HEK293 (cell line): ENCODE results near the gene MUC5B.
A peak's percentile ranks its signal among the peaks of the same experiment; 100 is the strongest.

Experiments
- CTCF ChIA-PET: fragments of 350-600 bp; formaldehyde crosslinking; extraction: SDS; loops from one replicate; lab custom pipeline; 2021; ENCODE audit warnings: antibody characterized with exemption; lab: Yijun Ruan, JAX
- POLR2A ChIA-PET: fragments of 300-600 bp; formaldehyde crosslinking; extraction: SDS; loops from one replicate; lab custom pipeline; 2020; ENCODE audit warnings: antibody characterized with exemption, inconsistent platforms; lab: Yijun Ruan, JAX
- H3K27ac ChIP-seq: fragments of 200-500 bp; sonication (Bioruptor generic); 2 replicates; pipeline ENCODE4 v1.5.1; 2014; ENCODE audit warnings: low read depth, low read length, control low read depth, inconsistent platforms; ENCODE audit errors: extremely low read depth
- H3K36me3 ChIP-seq, 2 experiments: fragments of 200-500 bp in 1 of 2; sonication (Bioruptor generic) in 1 of 2; 1 replicate in 1 of 2; 2 replicates in 1 of 2; pipeline ENCODE4 v1.5.1; 2014 to 2017; ENCODE audit warnings: inconsistent platforms in 2 of 2, low read length in 2 of 2; ENCODE audit not compliant: control insufficient read depth in 2 of 2, insufficient read depth in 1 of 2
- H3K4me1 ChIP-seq: fragments of 200-500 bp; sonication (Bioruptor generic); 2 replicates; pipeline ENCODE4 v1.5.1; 2014; ENCODE audit warnings: mild to moderate bottlenecking, low read length, inconsistent platforms; ENCODE audit not compliant: control insufficient read depth, insufficient read depth
- H3K4me3 ChIP-seq: 2 replicates; pipeline ENCODE4 v1.5.1; 2011; ENCODE audit warnings: low read depth, mild to moderate bottlenecking, control low read depth, low read length, moderate library complexity
- H3K9me3 ChIP-seq: fragments of 200-500 bp; sonication (Bioruptor generic); 2 replicates; pipeline ENCODE4 v1.5.1; 2014; ENCODE audit warnings: low read depth, low read length, inconsistent platforms; ENCODE audit not compliant: control insufficient read depth, insufficient read depth
- EGR2 ChIP-seq: fragments of 450-650 bp; formaldehyde crosslinking; IDR thresholded peaks from 2 replicates; pipeline ENCODE4 v1.5.1; 2016; ENCODE audit warnings: low read depth, missing biosample characterization, missing genetic modification characterization
- GLIS2 ChIP-seq: fragments of 450-650 bp; formaldehyde crosslinking; IDR thresholded peaks from 2 replicates; pipeline ENCODE4 v1.5.1; 2016; ENCODE audit warnings: missing biosample characterization, missing genetic modification characterization
- KLF8 ChIP-seq: fragments of 450-650 bp; formaldehyde crosslinking; IDR thresholded peaks from 2 replicates; pipeline ENCODE4 v1.5.1; 2016; ENCODE audit warnings: missing biosample characterization, missing genetic modification characterization
- KLF9 ChIP-seq: fragments of 450-650 bp; formaldehyde crosslinking; IDR thresholded peaks from 2 replicates; pipeline ENCODE4 v1.5.1; 2016; ENCODE audit warnings: missing biosample characterization, missing genetic modification characterization, low read depth
- SETDB1 ChIP-seq: IDR thresholded peaks from one replicate; pipeline ENCODE4 v1.6.1; 2017; ENCODE audit warnings: mild to moderate bottlenecking, low read length, moderate library complexity, mixed read lengths; ENCODE audit not compliant: insufficient read length
- ZFHX2 ChIP-seq: fragments of 450-650 bp; formaldehyde crosslinking; conservative IDR thresholded peaks from 2 replicates; pipeline ENCODE4 v1.5.1; 2016; ENCODE audit warnings: missing biosample characterization, missing genetic modification characterization
- ZNF148 ChIP-seq: fragments of 450-650 bp; formaldehyde crosslinking; IDR thresholded peaks from 2 replicates; pipeline ENCODE4 v1.5.0; 2017; ENCODE audit warnings: missing biosample characterization, missing genetic modification characterization, borderline replicate concordance
- ZNF202 ChIP-seq: fragments of 450-650 bp; formaldehyde crosslinking; IDR thresholded peaks from 2 replicates; pipeline ENCODE4 v1.5.1; 2016; ENCODE audit warnings: missing biosample characterization, missing genetic modification characterization, borderline replicate concordance
- ZNF366 ChIP-seq: fragments of 450-650 bp; formaldehyde crosslinking; conservative IDR thresholded peaks from 2 replicates; pipeline ENCODE4 v1.5.1; 2016; ENCODE audit warnings: missing biosample characterization, missing genetic modification characterization
- ZNF664 ChIP-seq: fragments of 450-650 bp; formaldehyde crosslinking; IDR thresholded peaks from 2 replicates; pipeline ENCODE4 v1.5.1; 2016; ENCODE audit warnings: missing biosample characterization, missing genetic modification characterization
- ZNF792 ChIP-seq: fragments of 450-650 bp; formaldehyde crosslinking; IDR thresholded peaks from 2 replicates; pipeline ENCODE4 v1.5.1; 2016; ENCODE audit warnings: missing biosample characterization, missing genetic modification characterization
- ZSCAN23 ChIP-seq: fragments of 450-650 bp; formaldehyde crosslinking; IDR thresholded peaks from 2 replicates; pipeline ENCODE4 v1.5.1; 2016; ENCODE audit warnings: missing biosample characterization, missing genetic modification characterization
- ZSCAN4 ChIP-seq: fragments of 450-650 bp; formaldehyde crosslinking; IDR thresholded peaks from 2 replicates; pipeline ENCODE4 v1.5.1; 2017; ENCODE audit warnings: missing biosample characterization, missing genetic modification characterization
- TF ChIP-seq, protein P1 (sequence below): fragments of 450-650 bp; formaldehyde crosslinking; IDR thresholded peaks from 2 replicates; pipeline ENCODE4 v1.5.1; 2016; ENCODE audit warnings: missing biosample characterization, missing genetic modification characterization
- TF ChIP-seq, protein P2 (sequence below): fragments of 450-650 bp; formaldehyde crosslinking; IDR thresholded peaks from 2 replicates; pipeline ENCODE4 v1.5.1; 2016; ENCODE audit warnings: missing biosample characterization, missing genetic modification characterization, low read depth
- TF ChIP-seq, protein P3 (sequence below): fragments of 450-650 bp; formaldehyde crosslinking; IDR thresholded peaks from 2 replicates; pipeline ENCODE4 v1.5.1; 2016; ENCODE audit warnings: missing biosample characterization, missing genetic modification characterization, borderline replicate concordance

Gene MUC5B

GRCh38 chr11:1175461-1176223, 47.2 kb upstream of the MUC5B start:
- ChIA-PET POLR2A (no interaction called here), CTCF (no interaction called here)
- Histone ChIP-seq H3K27ac (no peak overlapping the region), H3K36me3 (no peaks in the 10 kb centered on the region), H3K4me1 (no peaks in the 10 kb centered on the region), H3K4me3 (no peak overlapping the region)
- peak; percentile 81 for TF ChIP-seq ZSCAN4 (tag by site-specific recombination)
- TF ChIP-seq ZNF792, result no peak
- TF ChIP-seq, protein P1, sequence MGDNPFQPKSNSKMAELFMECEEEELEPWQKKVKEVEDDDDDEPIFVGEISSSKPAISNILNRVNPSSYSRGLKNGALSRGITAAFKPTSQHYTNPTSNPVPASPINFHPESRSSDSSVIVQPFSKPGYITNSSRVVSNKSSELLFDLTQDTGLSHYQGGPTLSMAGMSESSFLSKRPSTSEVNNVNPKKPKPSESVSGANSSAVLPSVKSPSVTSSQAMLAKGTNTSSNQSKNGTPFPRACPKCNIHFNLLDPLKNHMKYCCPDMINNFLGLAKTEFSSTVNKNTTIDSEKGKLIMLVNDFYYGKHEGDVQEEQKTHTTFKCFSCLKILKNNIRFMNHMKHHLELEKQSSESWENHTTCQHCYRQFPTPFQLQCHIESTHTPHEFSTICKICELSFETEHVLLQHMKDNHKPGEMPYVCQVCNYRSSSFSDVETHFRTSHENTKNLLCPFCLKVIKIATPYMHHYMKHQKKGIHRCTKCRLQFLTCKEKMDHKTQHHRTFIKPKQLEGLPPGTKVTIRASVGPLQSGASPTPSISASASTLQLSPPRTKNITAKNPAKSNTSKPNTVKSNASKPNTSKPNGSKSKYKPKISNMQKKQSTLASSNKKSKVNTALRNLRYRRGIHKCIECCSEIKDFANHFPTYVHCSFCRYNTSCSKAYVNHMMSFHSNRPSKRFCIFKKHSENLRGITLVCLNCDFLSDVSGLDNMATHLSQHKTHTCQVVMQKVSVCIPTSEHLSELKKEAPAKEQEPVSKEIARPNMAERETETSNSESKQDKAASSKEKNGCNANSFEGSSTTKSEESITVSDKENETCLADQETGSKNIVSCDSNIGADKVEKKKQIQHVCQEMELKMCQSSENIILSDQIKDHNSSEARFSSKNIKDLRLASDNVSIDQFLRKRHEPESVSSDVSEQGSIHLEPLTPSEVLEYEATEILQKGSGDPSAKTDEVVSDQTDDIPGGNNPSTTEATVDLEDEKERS (tag by site-specific recombination), result no peak
- no peak for TF ChIP-seq ZNF366
- no peak for TF ChIP-seq ZSCAN23 (tag by site-specific recombination)
- TF ChIP-seq ZFHX2 (tag by site-specific recombination), result peak; percentile 97
- no peak for TF ChIP-seq SETDB1
- peak; percentile 91 for TF ChIP-seq EGR2 (tag by site-specific recombination)
- TF ChIP-seq KLF8 (tag by site-specific recombination), result peak; percentile 53
- peak; percentile 94 for TF ChIP-seq KLF9 (tag by site-specific recombination)
- TF ChIP-seq, all 188 proteins: peak for 5
- H3K9me3 ChIP-seq, result no peaks in the 10 kb centered on the region

GRCh38 chr11:1176224-1177019, 46.4 kb upstream of the MUC5B start:
- no peak overlapping the region for H3K27ac ChIP-seq
- no peaks in the 10 kb centered on the region for H3K36me3 ChIP-seq
- TF ChIP-seq ZNF148 (tag by site-specific recombination), result no peak
- no peak for TF ChIP-seq ZNF202 (tag by site-specific recombination)
- TF ChIP-seq, protein P2, sequence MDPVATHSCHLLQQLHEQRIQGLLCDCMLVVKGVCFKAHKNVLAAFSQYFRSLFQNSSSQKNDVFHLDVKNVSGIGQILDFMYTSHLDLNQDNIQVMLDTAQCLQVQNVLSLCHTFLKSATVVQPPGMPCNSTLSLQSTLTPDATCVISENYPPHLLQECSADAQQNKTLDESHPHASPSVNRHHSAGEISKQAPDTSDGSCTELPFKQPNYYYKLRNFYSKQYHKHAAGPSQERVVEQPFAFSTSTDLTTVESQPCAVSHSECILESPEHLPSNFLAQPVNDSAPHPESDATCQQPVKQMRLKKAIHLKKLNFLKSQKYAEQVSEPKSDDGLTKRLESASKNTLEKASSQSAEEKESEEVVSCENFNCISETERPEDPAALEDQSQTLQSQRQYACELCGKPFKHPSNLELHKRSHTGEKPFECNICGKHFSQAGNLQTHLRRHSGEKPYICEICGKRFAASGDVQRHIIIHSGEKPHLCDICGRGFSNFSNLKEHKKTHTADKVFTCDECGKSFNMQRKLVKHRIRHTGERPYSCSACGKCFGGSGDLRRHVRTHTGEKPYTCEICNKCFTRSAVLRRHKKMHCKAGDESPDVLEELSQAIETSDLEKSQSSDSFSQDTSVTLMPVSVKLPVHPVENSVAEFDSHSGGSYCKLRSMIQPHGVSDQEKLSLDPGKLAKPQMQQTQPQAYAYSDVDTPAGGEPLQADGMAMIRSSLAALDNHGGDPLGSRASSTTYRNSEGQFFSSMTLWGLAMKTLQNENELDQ (tag by site-specific recombination), result no peak
- TF ChIP-seq, protein P3, sequence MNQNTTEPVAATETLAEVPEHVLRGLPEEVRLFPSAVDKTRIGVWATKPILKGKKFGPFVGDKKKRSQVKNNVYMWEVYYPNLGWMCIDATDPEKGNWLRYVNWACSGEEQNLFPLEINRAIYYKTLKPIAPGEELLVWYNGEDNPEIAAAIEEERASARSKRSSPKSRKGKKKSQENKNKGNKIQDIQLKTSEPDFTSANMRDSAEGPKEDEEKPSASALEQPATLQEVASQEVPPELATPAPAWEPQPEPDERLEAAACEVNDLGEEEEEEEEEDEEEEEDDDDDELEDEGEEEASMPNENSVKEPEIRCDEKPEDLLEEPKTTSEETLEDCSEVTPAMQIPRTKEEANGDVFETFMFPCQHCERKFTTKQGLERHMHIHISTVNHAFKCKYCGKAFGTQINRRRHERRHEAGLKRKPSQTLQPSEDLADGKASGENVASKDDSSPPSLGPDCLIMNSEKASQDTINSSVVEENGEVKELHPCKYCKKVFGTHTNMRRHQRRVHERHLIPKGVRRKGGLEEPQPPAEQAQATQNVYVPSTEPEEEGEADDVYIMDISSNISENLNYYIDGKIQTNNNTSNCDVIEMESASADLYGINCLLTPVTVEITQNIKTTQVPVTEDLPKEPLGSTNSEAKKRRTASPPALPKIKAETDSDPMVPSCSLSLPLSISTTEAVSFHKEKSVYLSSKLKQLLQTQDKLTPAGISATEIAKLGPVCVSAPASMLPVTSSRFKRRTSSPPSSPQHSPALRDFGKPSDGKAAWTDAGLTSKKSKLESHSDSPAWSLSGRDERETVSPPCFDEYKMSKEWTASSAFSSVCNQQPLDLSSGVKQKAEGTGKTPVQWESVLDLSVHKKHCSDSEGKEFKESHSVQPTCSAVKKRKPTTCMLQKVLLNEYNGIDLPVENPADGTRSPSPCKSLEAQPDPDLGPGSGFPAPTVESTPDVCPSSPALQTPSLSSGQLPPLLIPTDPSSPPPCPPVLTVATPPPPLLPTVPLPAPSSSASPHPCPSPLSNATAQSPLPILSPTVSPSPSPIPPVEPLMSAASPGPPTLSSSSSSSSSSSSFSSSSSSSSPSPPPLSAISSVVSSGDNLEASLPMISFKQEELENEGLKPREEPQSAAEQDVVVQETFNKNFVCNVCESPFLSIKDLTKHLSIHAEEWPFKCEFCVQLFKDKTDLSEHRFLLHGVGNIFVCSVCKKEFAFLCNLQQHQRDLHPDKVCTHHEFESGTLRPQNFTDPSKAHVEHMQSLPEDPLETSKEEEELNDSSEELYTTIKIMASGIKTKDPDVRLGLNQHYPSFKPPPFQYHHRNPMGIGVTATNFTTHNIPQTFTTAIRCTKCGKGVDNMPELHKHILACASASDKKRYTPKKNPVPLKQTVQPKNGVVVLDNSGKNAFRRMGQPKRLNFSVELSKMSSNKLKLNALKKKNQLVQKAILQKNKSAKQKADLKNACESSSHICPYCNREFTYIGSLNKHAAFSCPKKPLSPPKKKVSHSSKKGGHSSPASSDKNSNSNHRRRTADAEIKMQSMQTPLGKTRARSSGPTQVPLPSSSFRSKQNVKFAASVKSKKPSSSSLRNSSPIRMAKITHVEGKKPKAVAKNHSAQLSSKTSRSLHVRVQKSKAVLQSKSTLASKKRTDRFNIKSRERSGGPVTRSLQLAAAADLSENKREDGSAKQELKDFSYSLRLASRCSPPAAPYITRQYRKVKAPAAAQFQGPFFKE (tag by site-specific recombination), result no peak
- TF ChIP-seq KLF9 (tag by site-specific recombination), result no peak
- TF ChIP-seq GLIS2 (tag by site-specific recombination), result no peak
- no peak for TF ChIP-seq ZNF664 (tag by site-specific recombination)
- no peaks in the 10 kb centered on the region for H3K4me1 ChIP-seq
- ChIA-PET CTCF (no interaction called here), POLR2A (no interaction called here)
- H3K9me3 ChIP-seq, result no peaks in the 10 kb centered on the region
- no peak overlapping the region for H3K4me3 ChIP-seq
